ENCODE measurements around the gene CPS1. TPM values are rescaled to one million over a fixed set of nuclear protein-coding genes. Genes with fewer than 3 reads are reported as not detected.

CPS1 gene
- total and polyA plus RNA-seq, 2 of the 8 experiments (the other 6 are each of a cell fraction or from before 2014, with no cell fraction given) = 7.9 to 15.7 TPM

- 94% methylated on average over 4 of the region's 4 CpGs; no CpG with 5 or more reads in 1 of the 2 experiments for WGBS, 2 experiments (ENCODE audit: extremely low coverage in 1 of 2, insufficient coverage in 1 of 2, insufficient read length in 1 of 2, insufficient replicate concordance in 2 of 2, low coverage in 1 of 2, low lambda C conversion rate in 2 of 2, missing lambda C conversion rate in 1 of 2)
- TF ChIP-seq CTCF (IDR thresholded peaks at IDR 0.05; ENCODE audit: control extremely low read depth in 1 of 3, insufficient read depth in 1 of 3, low read depth in 1 of 3, low read length in 3 of 3) (no peak), ASH2L (IDR thresholded peaks at IDR 0.05; ENCODE audit: low read length) (no peak), GTF2F1 (IDR thresholded peaks at IDR 0.05; ENCODE audit: borderline replicate concordance, low read depth, low read length) (no peak), RFX5 (IDR thresholded peaks at IDR 0.05; ENCODE audit: borderline replicate concordance, low read depth, low read length) (no peak), SAP30 (IDR thresholded peaks at IDR 0.05; ENCODE audit: insufficient read depth, insufficient replicate concordance, low read length) (no peak), CBX5 (IDR thresholded peaks at IDR 0.05; ENCODE audit: low read depth, low read length) (no peak)
Observed at GRCh38 chr2:210623506-210623905, 67.1 kb downstream of the CPS1 start.

More at GRCh38 chr2:210623506-210623905, 67.1 kb downstream of the CPS1 start:
- no peaks in the 10 kb centered on the region for H3K36me3 ChIP-seq (ENCODE audit: control insufficient read depth in 2 of 4, insufficient read depth in 4 of 4, low read length in 3 of 4)
- no peak overlapping the region for H2BK15ac ChIP-seq (ENCODE audit: low read length)
- H4K5ac ChIP-seq (ENCODE audit: insufficient read length, low read depth, low read length) = no peak overlapping the region
- no peaks in the 10 kb centered on the region for H3K79me1 ChIP-seq (ENCODE audit: low read depth, low read length)
- no peaks in the 10 kb centered on the region for H3K79me2 ChIP-seq (ENCODE audit: control insufficient read depth in 1 of 2, insufficient read depth in 2 of 2, low read length in 2 of 2)
- no peak overlapping the region for H3K9ac ChIP-seq (replicated peaks in 1 of 4; ENCODE audit: extremely low read depth in 1 of 4, low read depth in 3 of 4, low read length in 3 of 4)
- no peak overlapping the region for H3K14ac ChIP-seq (ENCODE audit: insufficient read length)
- H4K91ac ChIP-seq (replicated peaks; ENCODE audit: insufficient read length, low read length) = no peak overlapping the region
- H2BK20ac ChIP-seq (ENCODE audit: low read length) = no peak overlapping the region
- no peaks in the 10 kb centered on the region for H3K23me2 ChIP-seq (ENCODE audit: low read depth, low read length)
- H2BK5ac ChIP-seq (ENCODE audit: low read depth, low read length) = no peak overlapping the region
- peaks cover 0 to 7% (median 1%) of the 10 kb centered on the region in 4 experiments; a peak in 4 of 7 replicates for H3K4me1 ChIP-seq (replicated peaks in 1 of 4; ENCODE audit: control insufficient read depth in 3 of 4, insufficient read depth in 4 of 4, low read length in 3 of 4)
- ChIA-PET POLR2A (ENCODE audit: partially characterized antibody) (no interaction called here), CTCF (ENCODE audit: partially characterized antibody) (interaction anchor here (0.6 kb wide), 1 partner anchor 385 kb away, joined by 3 read pairs; no protein-coding TSS in a partner anchor)
- no peak overlapping the region for H2BK12ac ChIP-seq (ENCODE audit: low read depth, low read length)
- H3K4ac ChIP-seq (replicated peaks; ENCODE audit: insufficient read length, low read depth, low read length) = no peak overlapping the region
- no peak overlapping the region for H3K4me2 ChIP-seq (ENCODE audit: insufficient read depth in 1 of 2, low read depth in 2 of 2, low read length in 2 of 2)
- H3K56ac ChIP-seq (replicated peaks; ENCODE audit: insufficient read length, low read depth, low read length) = no peak overlapping the region
- H3K23ac ChIP-seq (ENCODE audit: insufficient read length) = no peak overlapping the region
- H3K4me3 ChIP-seq (ENCODE audit: extremely low read depth in 1 of 4, insufficient read depth in 2 of 4, low read depth in 3 of 4, low read length in 4 of 4) = no peak overlapping the region
- H3K27ac ChIP-seq (ENCODE audit: low read depth, low read length) = no peak overlapping the region
- H4K20me1 ChIP-seq (replicated peaks in 1 of 2; ENCODE audit: control insufficient read depth in 1 of 2, insufficient read depth in 2 of 2, low read length in 2 of 2) = no peaks in the 10 kb centered on the region
- no peak overlapping the region for H2BK120ac ChIP-seq (replicated peaks; ENCODE audit: low read depth, low read length)
- no peak overlapping the region for H3K18ac ChIP-seq (ENCODE audit: extremely low read depth, low read length)
- no peak overlapping the region for H2AFZ ChIP-seq (ENCODE audit: low read length)
- no peak for FAIRE-seq
- H4K8ac ChIP-seq (ENCODE audit: extremely low read depth, insufficient read depth, low read length) = no peak overlapping the region
- no peak overlapping the region for H2AK5ac ChIP-seq (ENCODE audit: low read depth, low read length)
- H3K9me3 ChIP-seq (ENCODE audit: insufficient read depth in 2 of 2, low read depth in 1 of 2, low read length in 1 of 2) = no peaks in the 10 kb centered on the region
- DNase-seq (ENCODE audit: low read depth in 1 of 2, low spot score in 2 of 2) = no peak
- H3K27me3 ChIP-seq (replicated peaks in 1 of 4; ENCODE audit: control insufficient read depth in 3 of 4, extremely low read depth in 1 of 4, insufficient read depth in 3 of 4, low read length in 3 of 4) = no peaks in the 10 kb centered on the region
